Fibroblast of skin of left quadriceps (primary cell): ENCODE results near the gene MAPK13.
A peak's percentile ranks its signal among the peaks of the same experiment; 100 is the strongest.
"Not testable (repeated sequence)": the region's sequence is repeated elsewhere in the genome, so short reads cannot be mapped to it uniquely, and the experiment has no call there.

Source experiments
- DNase-seq, 2 experiments: peaks; one replicate each; pipeline ENCODE4 v3.0.0-alpha.2; 2013; ENCODE audit warnings: low read depth in 2 of 2

Gene MAPK13

GRCh38 chr6:36114798-36115408, 15.4 kb upstream of the MAPK13 start:
- no peak for DNase-seq

GRCh38 chr6:36115412-36115811, 14.9 kb upstream of the MAPK13 start:
- DNase-seq = no peak

DNA sequence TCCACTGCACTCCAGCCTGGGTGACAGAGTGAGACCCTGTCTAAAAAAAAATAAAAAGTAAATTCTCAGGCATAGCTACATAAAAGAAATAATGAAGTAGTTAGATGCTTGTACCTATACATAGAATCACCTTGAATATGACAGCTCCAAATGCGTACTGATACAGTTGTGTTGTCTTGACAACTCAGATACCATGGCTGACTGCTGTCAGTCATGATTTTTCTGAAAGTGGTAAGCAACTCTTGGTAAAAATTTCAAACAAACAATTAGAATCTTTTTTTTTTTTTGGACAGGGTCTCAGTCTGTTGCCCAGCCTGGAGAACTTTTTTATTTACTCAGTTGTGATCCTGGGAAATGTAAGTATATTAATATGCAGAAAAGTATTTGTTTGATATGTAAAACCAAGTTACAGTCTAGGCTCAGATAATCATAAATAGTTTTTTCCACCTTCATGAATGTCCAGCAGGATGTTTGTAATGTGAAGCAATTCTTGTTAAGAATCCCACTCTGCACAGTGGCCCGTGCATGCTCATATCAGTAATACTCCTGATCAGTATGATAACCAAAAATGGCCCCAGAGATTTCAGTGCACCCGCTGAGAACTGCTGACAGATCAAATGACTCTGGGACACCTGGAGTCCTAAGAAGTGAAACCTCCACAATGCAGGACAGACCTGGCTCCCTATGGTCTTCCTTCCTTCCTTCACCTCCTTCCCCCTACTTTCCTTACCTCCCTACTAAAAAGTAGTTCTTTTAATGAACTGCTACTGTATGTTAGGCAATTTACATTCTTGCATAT, 14.0 kb upstream of the MAPK13 start:
- DNase-seq = no peak

- DNase-seq = no peak
Measured at GRCh38 chr6:36116943-36117342, 13.4 kb upstream of the MAPK13 start.

- DNase-seq = no peak
Measured at GRCh38 chr6:36117658-36118549, 12.4 kb upstream of the MAPK13 start.

DNA sequence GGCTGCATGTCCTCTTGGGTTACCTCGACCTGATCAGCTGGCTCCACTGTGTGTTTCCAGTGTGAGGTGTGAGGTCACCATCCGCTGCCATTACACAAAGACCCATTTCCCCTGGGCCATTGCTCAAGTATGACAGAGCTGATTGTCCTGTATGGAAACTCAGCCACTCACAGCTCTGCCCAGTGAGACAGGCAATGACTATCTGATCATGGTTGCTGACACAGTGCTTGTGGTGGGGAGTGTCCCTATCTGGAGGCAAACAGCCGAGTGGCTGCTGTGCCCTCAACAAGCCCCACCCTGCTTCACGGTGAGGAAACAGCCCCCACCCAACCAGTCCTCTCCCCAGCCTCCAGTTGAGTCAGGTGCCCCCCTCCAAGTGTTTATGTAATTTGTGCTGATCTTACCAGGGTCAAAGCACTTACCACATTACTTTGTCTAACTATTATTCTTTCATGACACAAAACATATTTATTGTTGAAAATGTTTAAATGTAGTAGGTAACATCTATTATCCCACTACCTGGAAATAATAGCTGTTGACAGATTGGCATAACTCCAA, 11.7 kb upstream of the MAPK13 start:
- no peak for DNase-seq

DNA sequence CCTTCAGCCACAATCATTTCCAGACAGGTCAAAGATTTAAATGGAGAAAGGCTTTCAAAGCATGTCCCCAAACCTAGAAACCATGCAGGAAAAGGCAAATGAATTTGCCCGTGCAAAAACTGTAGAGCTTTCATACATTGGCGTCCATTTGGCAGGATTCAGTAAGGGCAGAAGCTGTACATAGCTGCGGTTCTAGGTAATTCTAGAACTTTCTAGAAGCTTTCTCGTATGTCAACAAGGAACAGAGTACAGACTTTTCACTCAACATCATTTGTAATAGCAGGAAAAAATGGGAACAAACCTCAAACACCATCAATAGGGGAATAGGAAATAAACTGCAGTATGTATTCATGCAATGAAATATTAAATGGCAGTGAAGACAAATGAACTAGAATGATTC, 11.1 kb upstream of the MAPK13 start:
- DNase-seq = no peak

- DNase-seq = no peak
Measured at GRCh38 chr6:36120018-36120417, 10.3 kb upstream of the MAPK13 start.

DNA sequence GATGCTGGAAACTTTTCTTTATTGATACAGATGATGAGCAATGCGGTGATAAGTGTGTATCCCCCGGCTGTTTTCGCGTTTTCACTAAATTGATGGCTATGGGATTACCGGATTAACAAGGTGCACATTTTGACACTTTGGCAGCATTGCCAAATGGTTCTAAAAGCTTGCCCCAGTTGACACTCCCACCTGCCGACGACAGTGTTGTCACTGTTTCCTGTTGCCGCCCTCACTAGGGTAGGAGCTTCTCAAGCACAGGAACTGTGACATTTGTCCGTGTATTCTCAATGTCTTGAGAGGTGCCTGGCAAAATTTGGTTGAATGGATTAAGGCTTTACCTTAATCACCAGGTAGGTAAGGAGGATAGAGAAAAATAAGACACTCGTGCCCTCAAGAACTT, 9.8 kb upstream of the MAPK13 start:
- no peak for DNase-seq

DNA sequence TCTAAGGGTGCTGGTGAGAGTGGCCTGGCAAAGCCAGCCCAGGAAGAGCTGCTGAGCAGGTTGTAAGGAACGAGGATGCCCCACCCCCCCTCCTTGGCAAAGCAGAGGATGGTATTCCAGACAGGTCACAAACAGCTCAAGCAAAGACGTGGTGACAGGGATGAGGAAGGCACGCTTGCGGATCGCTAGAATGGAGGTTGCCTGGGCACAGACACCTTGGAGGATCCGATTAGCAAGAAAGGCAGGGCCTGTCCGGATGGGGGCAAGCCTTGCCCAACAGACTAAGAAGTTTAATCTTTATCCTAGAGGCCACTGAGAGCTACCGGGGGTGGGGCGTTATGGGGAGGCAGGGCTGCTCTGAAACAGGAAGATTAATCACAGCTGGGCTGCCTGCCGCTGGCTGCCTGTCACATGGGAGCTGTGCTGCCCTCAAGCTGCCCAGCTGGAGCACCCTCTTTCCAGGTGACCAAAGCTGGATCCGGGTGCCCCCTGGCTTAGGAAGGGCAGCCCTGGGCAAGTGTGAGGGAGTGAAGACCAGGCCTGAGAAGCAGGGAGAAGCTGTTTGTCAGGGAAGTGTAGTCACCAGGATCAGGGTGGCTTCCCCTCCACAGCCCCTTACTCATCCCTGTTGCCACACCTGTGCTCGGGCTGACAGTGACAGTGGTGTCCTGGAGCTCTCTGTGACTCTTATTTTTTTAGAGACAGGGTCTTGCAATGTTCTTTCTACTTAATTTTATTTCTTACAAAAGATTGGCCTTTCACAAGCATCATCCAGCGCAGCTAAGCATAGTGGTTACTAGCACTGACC, 9.1 kb upstream of the MAPK13 start:
- no peak for DNase-seq

DNA sequence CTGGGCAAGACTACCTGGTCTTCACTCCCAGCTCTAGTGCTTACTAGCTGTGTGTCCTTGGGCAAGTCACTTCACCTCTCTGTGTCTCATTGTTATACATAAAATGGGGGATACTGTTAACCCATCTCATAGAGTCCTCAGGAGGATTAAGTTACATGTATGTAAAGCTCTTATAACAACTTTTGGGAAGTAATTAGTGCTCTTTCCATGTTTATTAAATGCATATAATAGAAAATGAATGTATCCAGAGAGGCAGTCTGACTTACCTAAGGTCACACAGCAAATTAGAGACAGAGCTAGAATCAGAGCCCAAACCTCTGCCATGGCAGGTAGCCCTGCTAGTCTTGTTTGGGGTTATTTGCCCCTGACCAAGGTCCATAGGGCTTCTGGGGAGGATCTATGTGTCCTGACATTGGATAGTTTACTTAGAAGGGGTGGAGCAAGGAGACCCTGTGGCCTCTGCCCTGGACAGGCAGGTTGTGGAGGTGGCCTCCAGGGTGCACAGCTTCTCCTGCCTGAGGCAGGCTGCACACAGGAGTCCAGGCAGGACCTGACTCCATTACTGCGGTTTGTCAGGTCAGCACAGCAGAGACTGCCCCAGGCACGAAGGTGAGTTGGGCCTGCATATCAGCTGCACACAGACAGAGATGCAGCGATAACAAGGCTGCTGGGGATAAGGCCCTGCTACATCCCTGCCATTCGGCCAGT, 8.4 kb upstream of the MAPK13 start:
- no peak for DNase-seq

- DNase-seq = no peak
Measured at GRCh38 chr6:36122495-36123269, 7.6 kb upstream of the MAPK13 start.

GRCh38 chr6:36123270-36124139, 6.8 kb upstream of the MAPK13 start:
- DNase-seq = peak; percentile 49

DNA sequence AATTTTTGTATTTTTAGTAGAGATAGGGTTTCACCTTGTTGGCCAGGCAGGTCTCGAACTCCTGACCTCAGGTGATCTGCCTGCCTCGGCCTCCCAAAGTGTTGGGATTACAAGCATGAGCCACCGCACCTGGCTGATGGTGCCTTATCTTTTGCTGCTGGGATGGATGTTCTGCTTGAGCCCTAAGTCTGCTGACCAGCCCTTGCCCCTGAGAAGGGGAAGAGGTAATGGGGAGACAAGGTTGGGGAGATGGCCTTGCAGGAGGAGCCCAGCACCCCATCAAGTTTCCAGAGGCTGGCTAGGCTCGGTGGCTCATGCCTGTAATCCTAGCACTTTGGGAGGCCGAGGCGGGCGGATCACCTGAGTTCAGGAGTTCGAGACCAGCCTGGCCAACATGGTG, 6.0 kb upstream of the MAPK13 start:
- not testable (repeated sequence) for DNase-seq

DNA sequence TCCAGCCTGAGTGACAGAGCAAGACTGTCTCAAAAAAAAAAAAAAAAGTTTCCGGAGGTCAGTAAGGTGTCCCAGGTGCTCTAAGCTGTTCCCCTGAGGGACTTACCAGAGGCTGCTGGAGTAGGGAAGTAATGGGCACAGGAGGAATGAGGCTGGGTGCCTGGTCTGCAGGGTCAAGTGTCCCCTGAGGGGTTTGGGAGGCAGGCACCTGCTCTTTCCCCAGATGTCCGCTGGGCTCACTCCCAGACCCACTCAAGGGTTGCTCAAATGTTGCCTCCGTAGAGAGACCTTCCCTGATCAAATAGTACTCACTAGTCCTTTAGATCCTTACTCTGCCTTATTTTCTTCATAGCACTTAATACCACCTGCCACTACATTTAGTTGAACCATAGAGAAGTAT, 5.4 kb upstream of the MAPK13 start:
- DNase-seq = no peak

- DNase-seq = no peak
Measured at GRCh38 chr6:36125575-36125974, 4.7 kb upstream of the MAPK13 start.

GRCh38 chr6:36126121-36126520, 4.2 kb upstream of the MAPK13 start:
- no peak for DNase-seq

GRCh38 chr6:36126553-36127458, 3.5 kb upstream of the MAPK13 start:
- DNase-seq = no peak
